ENCODE measurements around the gene FIBP. TPM values are rescaled to one million over a fixed set of nuclear protein-coding genes. Genes with fewer than 3 reads are reported as not detected.

FIBP gene
- polyA plus RNA-seq, 3 donors = 79.1 to 109 (median 101) TPM

GRCh38 chr11:65915821-65916251 lies 27.6 kb upstream of the FIBP start:
- WGBS (ENCODE audit: insufficient coverage) = 16% methylated on average over 11 of the region's 13 CpGs
- peaks cover 59% of the 10 kb centered on the region for H3K4me1 Mint-ChIP-seq
- no peaks in the 10 kb centered on the region for H3K9me3 Mint-ChIP-seq
- Histone ChIP-seq H3K4me2 (replicated peaks; ENCODE audit: extremely low read depth, low read length, poor library complexity, severe bottlenecking) (peak overlapping the region; percentile 68), H3K9ac (ENCODE audit: insufficient read depth, low read length, poor library complexity, severe bottlenecking) (peak overlapping the region; percentile 24), H4K20me1 (ENCODE audit: insufficient read depth, low read length) (peaks cover 10% of the 10 kb centered on the region), H3K27me3 (ENCODE audit: control insufficient read depth in 2 of 2, insufficient read depth in 2 of 2, low read length in 2 of 2) (no peaks in the 10 kb centered on the region), H3K79me2 (ENCODE audit: insufficient read depth, low read length) (peaks cover 36% of the 10 kb centered on the region), H3K9me3 (replicated peaks in 1 of 2; ENCODE audit: control insufficient read depth in 1 of 2, insufficient read depth in 1 of 2, low read length in 2 of 2) (no peaks in the 10 kb centered on the region), H3K4me3 (replicated peaks in 1 of 3; ENCODE audit: low read depth in 2 of 3, low read length in 3 of 3) (peak overlapping the region in 1 of 3 experiments; percentile 44), H3K4me1 (ENCODE audit: control insufficient read depth in 1 of 2, insufficient read depth in 2 of 2, low read length in 2 of 2) (peaks cover 63 to 69% of the 10 kb centered on the region in 2 donors), H3K27ac (ENCODE audit: low read depth in 1 of 2, low read length in 2 of 2) (peak overlapping the region; percentile 48 to 85), H3K36me3 (replicated peaks in 1 of 2; ENCODE audit: control insufficient read depth in 1 of 2, insufficient read depth in 2 of 2, low read length in 2 of 2) (no peaks in the 10 kb centered on the region), H2AFZ (ENCODE audit: insufficient read depth, low read depth, low read length, poor library complexity, severe bottlenecking) (no peak overlapping the region)
- no peak for TF ChIP-seq CTCF (IDR thresholded peaks at IDR 0.05)
- H3K27ac Mint-ChIP-seq = peak overlapping the region in 4 of 7 donors; percentile 19 to 84 (median 80)
- peak; percentile 86 to 96 (median 92) for DNase-seq
- peaks cover 6 to 8% of the 10 kb centered on the region in 2 donors for H3K36me3 Mint-ChIP-seq
- peaks cover 0 to 2% (median 0%) of the 10 kb centered on the region in 3 donors for H3K27me3 Mint-ChIP-seq (ENCODE audit: low read depth in 3 of 3)
- intact Hi-C loops (cut with micrococcal nuclease) = loop anchor here in 1 of 2 donors (1.0 kb wide), 1 partner anchor 14 kb away; no protein-coding TSS in a partner anchor
- H3K4me3 Mint-ChIP-seq = peak overlapping the region in 1 of 2 donors; percentile 72

- no peak overlapping the region for H2AFZ ChIP-seq (ENCODE audit: insufficient read depth, low read depth, low read length, poor library complexity, severe bottlenecking)
- peaks cover 10% of the 10 kb centered on the region for H4K20me1 ChIP-seq (ENCODE audit: insufficient read depth, low read length)
- H3K27ac ChIP-seq (ENCODE audit: low read depth in 1 of 2, low read length in 2 of 2) = peak overlapping the region; percentile 48 to 85
- intact Hi-C loops (cut with micrococcal nuclease) = no loop called here
- H3K4me3 Mint-ChIP-seq = peak overlapping the region; percentile 68 to 73
- peak overlapping the region; percentile 68 for H3K4me2 ChIP-seq (replicated peaks; ENCODE audit: extremely low read depth, low read length, poor library complexity, severe bottlenecking)
- no peaks in the 10 kb centered on the region for H3K9me3 ChIP-seq (replicated peaks in 1 of 2; ENCODE audit: control insufficient read depth in 1 of 2, insufficient read depth in 1 of 2, low read length in 2 of 2)
- WGBS (ENCODE audit: insufficient coverage) = 34% methylated on average over 8 of the region's 10 CpGs
- H3K27ac Mint-ChIP-seq = peak overlapping the region; percentile 25 to 88 (median 83)
- peaks cover 54% of the 10 kb centered on the region for H3K4me1 Mint-ChIP-seq
- H3K27me3 Mint-ChIP-seq (ENCODE audit: low read depth in 3 of 3) = peaks cover 0 to 2% (median under 1%) of the 10 kb centered on the region in 3 donors
- no peak for TF ChIP-seq CTCF (IDR thresholded peaks at IDR 0.05)
- H3K9ac ChIP-seq (ENCODE audit: insufficient read depth, low read length, poor library complexity, severe bottlenecking) = peak overlapping the region; percentile 24
- peaks cover 31% of the 10 kb centered on the region for H3K79me2 ChIP-seq (ENCODE audit: insufficient read depth, low read length)
- H3K9me3 Mint-ChIP-seq = no peaks in the 10 kb centered on the region
- H3K4me1 ChIP-seq (ENCODE audit: control insufficient read depth in 1 of 2, insufficient read depth in 2 of 2, low read length in 2 of 2) = peaks cover 57 to 63% of the 10 kb centered on the region in 2 donors
- peaks cover 6 to 8% of the 10 kb centered on the region in 2 donors for H3K36me3 Mint-ChIP-seq
- H3K4me3 ChIP-seq (replicated peaks in 1 of 3; ENCODE audit: low read depth in 2 of 3, low read length in 3 of 3) = peak overlapping the region in 1 of 3 experiments; percentile 44
- no peak for DNase-seq
- no peaks in the 10 kb centered on the region for H3K36me3 ChIP-seq (replicated peaks in 1 of 2; ENCODE audit: control insufficient read depth in 1 of 2, insufficient read depth in 2 of 2, low read length in 2 of 2)
- no peaks in the 10 kb centered on the region for H3K27me3 ChIP-seq (ENCODE audit: control insufficient read depth in 2 of 2, insufficient read depth in 2 of 2, low read length in 2 of 2)
Observed at GRCh38 chr11:65915101-65915820, 27.0 kb upstream of the FIBP start.

Data from CD14-positive monocyte (primary cell).